Smooth muscle cell (in vitro differentiated cells): ENCODE data around the gene HOXD4. TPM values are rescaled to one million over a fixed set of nuclear protein-coding genes. Genes with fewer than 3 reads are reported as not detected.

Experiments
- DNase-seq: peaks from one replicate; lab custom pipeline; 2025; ENCODE audit not compliant: unreplicated experiment; lab: John Stamatoyannopoulos, UW
- H2AFZ ChIP-seq: fragments of 200-600 bp; sonication (generic); 2 replicates; pipeline ENCODE4 v1.6.0; 2016; ENCODE audit warnings: antibody characterized with exemption, low read depth, mild to moderate bottlenecking
- H3F3A ChIP-seq: fragments of 200-600 bp; sonication (generic); 2 replicates; pipeline ENCODE4 v1.6.0; 2017; ENCODE audit warnings: antibody characterized with exemption, low read depth
- H3K27ac ChIP-seq: fragments of 200-600 bp; sonication (generic); 2 replicates; pipeline ENCODE4 v1.5.1; 2016; ENCODE audit warnings: low read depth, mild to moderate bottlenecking
- H3K27me3 ChIP-seq: fragments of 200-600 bp; sonication (generic); 2 replicates; pipeline ENCODE4 v1.6.1; 2016; ENCODE audit warnings: low read depth, mild to moderate bottlenecking
- H3K36me3 ChIP-seq: fragments of 200-600 bp; sonication (generic); 2 replicates; pipeline ENCODE4 v1.5.1; 2016; ENCODE audit warnings: low read depth
- H3K4me1 ChIP-seq: fragments of 200-600 bp; sonication (generic); 2 replicates; pipeline ENCODE4 v1.5.1; 2016; ENCODE audit warnings: low read depth
- H3K4me2 ChIP-seq: fragments of 200-600 bp; sonication (generic); 2 replicates; pipeline ENCODE4 v1.6.0; 2016; ENCODE audit warnings: mild to moderate bottlenecking
- H3K4me3 ChIP-seq: fragments of 200-600 bp; sonication (generic); 2 replicates; pipeline ENCODE4 v1.5.1; 2016; ENCODE audit warnings: mild to moderate bottlenecking
- H3K79me2 ChIP-seq: fragments of 200-600 bp; sonication (generic); 2 replicates; pipeline ENCODE4 v1.6.0; 2016; ENCODE audit warnings: low read depth, mild to moderate bottlenecking
- H3K9ac ChIP-seq: fragments of 200-600 bp; sonication (generic); 2 replicates; pipeline ENCODE4 v1.6.0; 2016; ENCODE audit warnings: low read depth
- H3K9me3 ChIP-seq: fragments of 200-600 bp; sonication (generic); replicated peaks from 2 replicates; pipeline ENCODE4 v1.5.1; 2016; ENCODE audit warnings: low read depth
- H4K20me1 ChIP-seq: fragments of 200-600 bp; sonication (generic); 2 replicates; pipeline ENCODE4 v1.6.0; 2016; ENCODE audit warnings: low read depth
- whole genome bisulfite sequencing: methylation state at CpG from one replicate; pipeline ENCODE4 v1.1.7; 2016; ENCODE audit warnings: low lambda C conversion rate; 5-methylcytosine and 5-hydroxymethylcytosine counted together
- polyA plus RNA-seq: library from polyadenylated mRNA; unstranded; fragments of >200 nt; fragmentation: Nextera tagmentation; extraction: Ambion mirVana; gene quantifications from 2 replicates; pipeline ENCODE4 v1.2.1, GENCODE V29; 2016
- total RNA-seq: library from RNA; depleted of rRNA; stranded (reverse); fragments of >200 nt; gene quantifications from 2 replicates; pipeline ENCODE4 v1.2.3, GENCODE V29; 2014
- TF ChIP-seq, protein P1 (sequence below): fragments of 200-600 bp; sonication (generic); IDR thresholded peaks from 2 replicates; pipeline ENCODE4 v1.5.1; 2017; ENCODE audit warnings: borderline replicate concordance, mild to moderate bottlenecking, antibody characterized with exemption; ENCODE audit not compliant: insufficient read depth, poor library complexity, severe bottlenecking

The HOXD4 gene
- total and polyA plus RNA-seq, 2 experiments from 2014 or later = not detected

DNA sequence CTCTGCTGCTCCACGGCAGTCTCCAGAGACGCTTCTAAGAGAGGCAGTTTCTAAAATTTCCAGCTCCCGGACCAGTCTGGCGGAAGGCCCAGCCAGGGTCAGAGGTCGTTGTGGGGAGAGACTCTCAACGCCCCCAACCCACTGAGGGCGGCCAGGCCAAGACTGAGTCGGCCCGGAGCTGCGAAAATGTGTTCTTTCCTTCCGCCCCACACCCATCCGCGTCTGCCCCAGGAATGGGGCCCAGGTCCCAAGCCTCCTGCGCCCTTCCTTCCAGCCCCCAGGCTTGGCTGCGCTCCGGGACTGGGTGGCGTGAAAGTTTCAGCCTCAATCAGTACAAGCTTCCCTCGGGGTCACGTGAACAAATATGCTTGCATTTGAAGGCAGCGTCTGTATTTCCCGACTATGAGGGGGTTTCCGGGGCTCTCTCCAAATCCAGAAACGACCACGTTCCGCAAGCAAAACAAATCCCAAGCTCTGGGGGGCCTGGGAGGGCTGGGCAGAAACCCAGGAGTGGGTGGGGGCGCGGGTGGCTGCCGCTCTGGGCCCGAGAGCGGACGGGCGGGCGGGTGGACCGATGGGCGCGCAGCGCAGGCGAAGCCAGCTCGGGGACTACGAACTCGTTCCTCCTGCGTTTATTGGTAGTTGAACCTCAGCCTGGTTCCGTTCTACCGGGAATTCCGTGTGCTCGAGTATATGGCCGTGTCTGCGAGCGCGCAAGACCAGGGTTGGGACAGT is 9.1 kb downstream of the HOXD4 start:
- no peaks in the 10 kb centered on the region for H3F3A ChIP-seq
- no peaks in the 10 kb centered on the region for H3K36me3 ChIP-seq
- 3% methylated on average over 40 of the region's 50 CpGs for WGBS
- H3K9ac ChIP-seq = no peak overlapping the region
- DNase-seq = no peak
- TF ChIP-seq, protein P1, sequence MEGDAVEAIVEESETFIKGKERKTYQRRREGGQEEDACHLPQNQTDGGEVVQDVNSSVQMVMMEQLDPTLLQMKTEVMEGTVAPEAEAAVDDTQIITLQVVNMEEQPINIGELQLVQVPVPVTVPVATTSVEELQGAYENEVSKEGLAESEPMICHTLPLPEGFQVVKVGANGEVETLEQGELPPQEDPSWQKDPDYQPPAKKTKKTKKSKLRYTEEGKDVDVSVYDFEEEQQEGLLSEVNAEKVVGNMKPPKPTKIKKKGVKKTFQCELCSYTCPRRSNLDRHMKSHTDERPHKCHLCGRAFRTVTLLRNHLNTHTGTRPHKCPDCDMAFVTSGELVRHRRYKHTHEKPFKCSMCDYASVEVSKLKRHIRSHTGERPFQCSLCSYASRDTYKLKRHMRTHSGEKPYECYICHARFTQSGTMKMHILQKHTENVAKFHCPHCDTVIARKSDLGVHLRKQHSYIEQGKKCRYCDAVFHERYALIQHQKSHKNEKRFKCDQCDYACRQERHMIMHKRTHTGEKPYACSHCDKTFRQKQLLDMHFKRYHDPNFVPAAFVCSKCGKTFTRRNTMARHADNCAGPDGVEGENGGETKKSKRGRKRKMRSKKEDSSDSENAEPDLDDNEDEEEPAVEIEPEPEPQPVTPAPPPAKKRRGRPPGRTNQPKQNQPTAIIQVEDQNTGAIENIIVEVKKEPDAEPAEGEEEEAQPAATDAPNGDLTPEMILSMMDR = no peak
- peaks cover 11% of the 10 kb centered on the region for H3K4me1 ChIP-seq
- H3K27ac ChIP-seq = no peak overlapping the region
- H3K27me3 ChIP-seq = peaks cover 100% of the 10 kb centered on the region
- H3K79me2 ChIP-seq = no peaks in the 10 kb centered on the region
- H2AFZ ChIP-seq = no peak overlapping the region
- peak overlapping the region; percentile 83 for H3K4me2 ChIP-seq
- peak overlapping the region; percentile 30 for H3K4me3 ChIP-seq
- H3K9me3 ChIP-seq = no peaks in the 10 kb centered on the region
- peaks cover 4% of the 10 kb centered on the region for H4K20me1 ChIP-seq

GRCh38 chr2:176160986-176161824 is 9.9 kb downstream of the HOXD4 start:
- Histone ChIP-seq H3K36me3 (no peaks in the 10 kb centered on the region), H3K4me1 (peaks cover 11% of the 10 kb centered on the region), H3K4me3 (no peak overlapping the region), H3K9ac (no peak overlapping the region), H4K20me1 (peaks cover 4% of the 10 kb centered on the region), H3K9me3 (no peaks in the 10 kb centered on the region), H3K4me2 (peak overlapping the region; percentile 83), H3K27ac (no peak overlapping the region), H3F3A (no peaks in the 10 kb centered on the region), H2AFZ (no peak overlapping the region), H3K27me3 (peaks cover 100% of the 10 kb centered on the region), H3K79me2 (no peaks in the 10 kb centered on the region)
- TF ChIP-seq, protein P1 = no peak
- WGBS = 21% methylated on average over 22 of the region's 22 CpGs
- no peak for DNase-seq

DNA sequence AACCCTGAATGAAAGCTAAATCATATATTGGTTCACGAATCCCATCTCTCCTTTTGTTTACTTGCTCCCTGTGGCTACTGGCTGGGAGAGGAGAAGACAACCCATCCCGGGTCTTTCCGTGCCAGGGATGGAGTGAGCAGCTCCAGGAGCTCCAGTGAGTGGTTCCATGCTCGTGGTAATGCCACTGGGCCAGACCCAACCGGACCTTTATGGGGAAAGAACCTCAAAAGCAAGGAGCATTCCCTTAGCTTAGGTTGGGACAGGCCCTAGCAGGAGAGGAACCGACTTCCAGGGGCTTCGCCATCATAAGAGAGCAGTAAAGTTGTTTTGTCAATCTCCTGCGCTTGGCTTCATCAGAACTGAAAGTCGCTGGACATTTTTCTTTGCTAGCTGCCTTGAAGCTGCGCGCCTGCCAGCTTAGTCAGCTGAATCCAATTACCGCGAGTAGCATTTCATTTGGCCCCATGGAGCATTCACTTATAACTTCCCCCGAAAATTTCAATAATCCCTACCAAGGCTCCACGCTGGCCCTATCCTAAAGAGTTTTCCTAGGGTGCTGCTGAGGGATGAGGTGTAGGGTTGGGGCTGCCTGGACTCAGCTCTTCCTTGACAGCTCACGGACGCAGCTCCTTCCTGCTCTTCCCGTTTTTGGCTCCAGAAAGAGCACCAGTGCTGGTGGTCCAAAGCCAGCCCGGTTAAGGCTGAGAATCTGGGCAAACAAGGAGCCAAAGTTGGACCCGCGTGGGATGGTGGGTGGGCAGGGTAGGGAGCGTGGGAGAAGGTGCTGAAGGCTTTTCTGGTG is 10.7 kb downstream of the HOXD4 start:
- H3K36me3 ChIP-seq = no peaks in the 10 kb centered on the region
- H4K20me1 ChIP-seq = peaks cover 4% of the 10 kb centered on the region
- H3K9me3 ChIP-seq = no peaks in the 10 kb centered on the region
- peaks cover 9% of the 10 kb centered on the region for H3K4me1 ChIP-seq
- H3K79me2 ChIP-seq = no peaks in the 10 kb centered on the region
- peaks cover 100% of the 10 kb centered on the region for H3K27me3 ChIP-seq
- TF ChIP-seq, protein P1 = no peak
- no peak overlapping the region for H3K27ac ChIP-seq
- H3F3A ChIP-seq = no peaks in the 10 kb centered on the region
- H3K4me2 ChIP-seq = peak overlapping the region; percentile 67
- H3K4me3 ChIP-seq = no peak overlapping the region
- 10% methylated on average over 21 of the region's 22 CpGs for WGBS
- no peak overlapping the region for H3K9ac ChIP-seq
- DNase-seq = no peak
- no peak overlapping the region for H2AFZ ChIP-seq
